Stomach (tissue), 9 donors: ENCODE results near the gene DIAPH2. TPM values are rescaled to one million over a fixed set of nuclear protein-coding genes. Genes with fewer than 3 reads are reported as not detected.

Experiments
- DNase-seq, 2 donors: peaks; one replicate each; pipeline versions ENCODE4 v3.0.0 to v3.0.0-alpha.2; 2013 to 2019
- H3K27ac ChIP-seq, 5 donors: fragments of 200-600 bp in 4 of 5; sonication (generic) in 4 of 5; one replicate each; pipeline ENCODE4 v1.5.1; 2013 to 2019; ENCODE audit warnings: mild to moderate bottlenecking in 1 of 5, moderate library complexity in 1 of 5
- H3K27me3 ChIP-seq, 3 donors: fragments of 200-600 bp; sonication (generic); one replicate each; pipeline ENCODE4 v1.5.1; 2017 to 2019; ENCODE audit warnings: mixed run types in 1 of 3
- H3K36me3 ChIP-seq, 4 donors: fragments of 200-600 bp; sonication (generic); 1 replicate in 3 of 4; 2 replicates in 1 of 4; pipeline ENCODE4 v1.5.1; 2016 to 2019
- H3K4me1 ChIP-seq, 4 donors: fragments of 200-600 bp; sonication (generic); one replicate each; pipeline ENCODE4 v1.5.1; 2016 to 2019
- H3K4me3 ChIP-seq, 4 donors: fragments of 200-600 bp; sonication (generic) in 3 of 4; one replicate each; pipeline ENCODE4 v1.5.1; 2016 to 2019; ENCODE audit warnings: mild to moderate bottlenecking in 1 of 4
- H3K9me3 ChIP-seq, 4 donors: fragments of 200-600 bp; sonication (generic); one replicate each; pipeline ENCODE4 v1.5.1; 2016 to 2019
- EP300 ChIP-seq: sonication (generic); formaldehyde crosslinking; IDR thresholded peaks from one replicate; pipeline ENCODE4 v1.6.1; 2017; ENCODE audit warnings: antibody characterized with exemption
- POLR2A ChIP-seq, 4 donors: fragments of 450-650 bp; IDR thresholded peaks; one replicate each; pipeline ENCODE4 v1.6.1; 2016; ENCODE audit warnings: antibody characterized with exemption in 4 of 4, control low read depth in 2 of 4, mild to moderate bottlenecking in 1 of 4, moderate library complexity in 1 of 4
- POLR2AphosphoS5 ChIP-seq, 3 donors: sonication (generic); formaldehyde crosslinking; IDR thresholded peaks; one replicate each; pipeline ENCODE4 v1.6.1; 2016; ENCODE audit warnings: antibody characterized with exemption in 3 of 3
- whole genome bisulfite sequencing, 5 donors: extraction: QIAGEN DNeasy Blood & Tissue Kit in 3 of 5; methylation state at CpG; one replicate each; pipeline versions ENCODE4 v1.1.5 to v1.1.7; 2013 to 2018; 5-methylcytosine and 5-hydroxymethylcytosine counted together
- intact Hi-C: fragments of 100-400 bp; cut with DNase I; formaldehyde crosslinking; loops from one replicate; pipeline ENCODE4 v1.15.1; 2023; ENCODE audit warnings: low total_unique reads
- polyA plus RNA-seq, 3 donors: library from polyadenylated mRNA; stranded (reverse); fragments of 200-250 nt; gene quantifications; one replicate each; pipeline ENCODE4 v1.2.3, GENCODE V29; 2013
- total RNA-seq, 5 donors: library from RNA; depleted of rRNA; stranded (reverse); fragments of >200 nt; gene quantifications; one replicate each; pipeline versions ENCODE4 v1.1.0 to v1.2.3, GENCODE V29; 2014 to 2016
- TF ChIP-seq, protein P1 (sequence below), 7 experiments: fragments of 450-650 bp in 4 of 7; fragments of 200-600 bp in 3 of 7; sonication (generic) in 3 of 7; IDR thresholded peaks; one replicate each; pipeline ENCODE4 v1.5.1; 2016 to 2019; ENCODE audit warnings: antibody characterized with exemption in 7 of 7, control low read depth in 2 of 7, mild to moderate bottlenecking in 1 of 7
- donor health status: healthy with polysubstance abuse.
- donor health status: Bipolar disorder and iron deficiency.
- donor health status: healthy.

Gene DIAPH2
- total and polyA plus RNA-seq, 8 donors, result 5.2 to 52.5 (median 27.3) TPM

DNA sequence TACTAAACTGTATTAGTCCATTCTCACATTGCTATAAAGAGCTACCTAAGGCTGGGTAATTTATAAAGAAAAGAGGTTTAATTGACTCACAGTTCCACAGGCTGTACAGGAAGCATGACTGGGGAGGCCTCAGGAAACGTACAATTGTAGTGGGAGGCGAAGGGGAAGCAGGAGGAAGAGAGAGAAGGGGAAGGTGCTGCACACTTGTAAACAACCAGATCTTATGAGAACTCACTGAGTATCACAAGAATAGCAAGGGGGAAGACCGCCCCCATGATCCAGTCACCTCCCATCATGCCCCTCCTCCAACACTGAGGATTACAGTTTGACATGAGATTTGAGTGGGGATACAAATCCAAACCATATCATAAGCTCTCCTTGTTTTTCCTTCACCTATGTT, 239.9 kb downstream of the DIAPH2 start:
- Histone ChIP-seq H3K4me3 (no peak overlapping the region), H3K27ac (no peak overlapping the region), H3K4me1 (no peaks in the 10 kb centered on the region), H3K9me3 (no peaks in the 10 kb centered on the region), H3K27me3 (no peaks in the 10 kb centered on the region), H3K36me3 (no peaks in the 10 kb centered on the region)
- intact Hi-C loops, result no loop called here
- TF ChIP-seq POLR2A (IDR thresholded peaks at IDR 0.05) (no peak), EP300 (no peak), POLR2AphosphoS5 (IDR thresholded peaks at IDR 0.05) (no peak)
- TF ChIP-seq, protein P1, sequence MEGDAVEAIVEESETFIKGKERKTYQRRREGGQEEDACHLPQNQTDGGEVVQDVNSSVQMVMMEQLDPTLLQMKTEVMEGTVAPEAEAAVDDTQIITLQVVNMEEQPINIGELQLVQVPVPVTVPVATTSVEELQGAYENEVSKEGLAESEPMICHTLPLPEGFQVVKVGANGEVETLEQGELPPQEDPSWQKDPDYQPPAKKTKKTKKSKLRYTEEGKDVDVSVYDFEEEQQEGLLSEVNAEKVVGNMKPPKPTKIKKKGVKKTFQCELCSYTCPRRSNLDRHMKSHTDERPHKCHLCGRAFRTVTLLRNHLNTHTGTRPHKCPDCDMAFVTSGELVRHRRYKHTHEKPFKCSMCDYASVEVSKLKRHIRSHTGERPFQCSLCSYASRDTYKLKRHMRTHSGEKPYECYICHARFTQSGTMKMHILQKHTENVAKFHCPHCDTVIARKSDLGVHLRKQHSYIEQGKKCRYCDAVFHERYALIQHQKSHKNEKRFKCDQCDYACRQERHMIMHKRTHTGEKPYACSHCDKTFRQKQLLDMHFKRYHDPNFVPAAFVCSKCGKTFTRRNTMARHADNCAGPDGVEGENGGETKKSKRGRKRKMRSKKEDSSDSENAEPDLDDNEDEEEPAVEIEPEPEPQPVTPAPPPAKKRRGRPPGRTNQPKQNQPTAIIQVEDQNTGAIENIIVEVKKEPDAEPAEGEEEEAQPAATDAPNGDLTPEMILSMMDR (IDR thresholded peaks at IDR 0.05), result no peak
- DNase-seq, result no peak
- 64 to 94% (median 82%) methylated on average over 3 of the region's 3 CpGs for WGBS, 5 donors

DNA sequence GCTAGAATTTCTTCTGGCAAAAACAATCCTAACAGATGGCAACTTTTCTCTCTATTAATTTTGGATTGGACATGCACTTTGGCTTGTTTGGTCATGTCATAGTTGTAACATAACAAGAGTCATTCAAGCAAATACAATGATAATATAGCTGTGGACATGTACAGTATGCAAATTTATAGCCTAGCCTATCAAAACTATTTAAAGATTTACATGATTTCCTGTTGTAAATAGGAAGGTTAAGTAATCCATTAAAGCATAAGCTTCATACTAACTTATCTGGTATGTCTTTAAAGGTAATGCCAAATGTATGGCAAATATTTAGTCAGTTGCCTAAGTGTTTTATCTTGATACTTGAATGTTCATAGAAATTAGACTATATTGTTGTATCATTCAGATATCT, 244.4 kb downstream of the DIAPH2 start:
- Histone ChIP-seq H3K4me3 (no peak overlapping the region), H3K27ac (no peak overlapping the region), H3K9me3 (no peaks in the 10 kb centered on the region), H3K27me3 (no peaks in the 10 kb centered on the region), H3K4me1 (no peaks in the 10 kb centered on the region), H3K36me3 (no peaks in the 10 kb centered on the region)
- intact Hi-C loops, result no loop called here
- TF ChIP-seq EP300 (no peak), POLR2A (IDR thresholded peaks at IDR 0.05) (no peak), POLR2AphosphoS5 (IDR thresholded peaks at IDR 0.05) (no peak)
- TF ChIP-seq, protein P1 (IDR thresholded peaks at IDR 0.05), result no peak
- DNase-seq, result no peak

DNA sequence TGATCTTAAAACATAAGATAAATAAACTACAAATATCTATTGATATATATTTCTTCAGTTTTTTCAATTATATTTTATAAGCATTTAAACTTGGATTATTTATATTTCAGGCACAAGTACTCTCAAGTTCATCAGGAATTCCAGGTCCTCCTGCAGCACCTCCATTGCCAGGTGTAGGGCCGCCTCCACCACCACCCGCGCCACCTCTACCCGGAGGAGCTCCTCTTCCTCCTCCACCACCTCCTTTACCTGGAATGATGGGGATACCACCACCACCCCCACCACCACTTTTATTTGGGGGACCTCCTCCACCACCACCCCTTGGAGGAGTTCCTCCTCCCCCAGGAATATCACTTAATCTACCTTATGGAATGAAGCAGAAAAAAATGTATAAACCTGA, 273.1 kb downstream of the DIAPH2 start:
- H3K27me3 ChIP-seq, result no peaks in the 10 kb centered on the region
- 93 to 98% (median 96%) methylated on average over 4 of the region's 4 CpGs for WGBS, 5 donors
- no peaks in the 10 kb centered on the region for H3K4me1 ChIP-seq
- peaks cover 0 to 32% (median 11%) of the 10 kb centered on the region in 4 donors for H3K9me3 ChIP-seq
- H3K27ac ChIP-seq, result no peak overlapping the region
- intact Hi-C loops, result no loop called here
- peaks cover 0 to 52% (median 34%) of the 10 kb centered on the region in 4 donors for H3K36me3 ChIP-seq
- TF ChIP-seq, protein P1 (IDR thresholded peaks at IDR 0.05), result no peak
- TF ChIP-seq POLR2AphosphoS5 (IDR thresholded peaks at IDR 0.05) (no peak), POLR2A (IDR thresholded peaks at IDR 0.05) (no peak), EP300 (no peak)
- no peak overlapping the region for H3K4me3 ChIP-seq
- DNase-seq, result no peak

DNA sequence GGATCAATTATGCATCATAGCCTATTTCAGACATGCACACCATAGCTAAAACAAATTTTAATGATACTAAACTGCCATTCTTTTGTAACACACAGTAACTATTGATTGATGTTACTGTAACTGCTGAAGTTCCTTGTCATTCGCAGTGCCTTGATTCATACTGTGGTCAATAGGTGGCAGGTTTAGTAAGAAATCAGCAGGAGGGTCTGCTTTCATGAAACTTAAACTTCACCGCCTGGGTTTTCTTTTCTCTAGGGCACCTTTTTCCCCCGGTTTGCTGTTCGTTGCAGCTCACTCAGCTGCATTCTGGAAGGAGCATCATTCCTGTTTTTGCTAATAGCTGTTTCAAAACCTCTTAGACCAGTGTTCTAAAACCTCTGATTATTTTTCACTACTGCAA, 287.2 kb downstream of the DIAPH2 start:
- no peak for DNase-seq
- no peaks in the 10 kb centered on the region for H3K27me3 ChIP-seq
- intact Hi-C loops, result no loop called here
- WGBS, 5 donors, result 58 to 94% (median 82%) methylated on average over 4 of the region's 4 CpGs
- no peaks in the 10 kb centered on the region for H3K4me1 ChIP-seq
- TF ChIP-seq POLR2A (IDR thresholded peaks at IDR 0.05), result no peak
- TF ChIP-seq POLR2AphosphoS5 (IDR thresholded peaks at IDR 0.05), result no peak
- no peak for TF ChIP-seq EP300
- TF ChIP-seq, protein P1 (IDR thresholded peaks at IDR 0.05), result no peak
- no peaks in the 10 kb centered on the region for H3K36me3 ChIP-seq
- no peak overlapping the region for H3K4me3 ChIP-seq
- H3K9me3 ChIP-seq, result peaks cover 0 to 6% (median 0%) of the 10 kb centered on the region in 4 donors
- H3K27ac ChIP-seq, result no peak overlapping the region
